CD4-positive, alpha-beta T cell treated with Interleukin-17A for 4 hours (primary cell): ENCODE results near the gene SMARCA4.
"Not testable (repeated sequence)": the region's sequence is repeated elsewhere in the genome, so short reads cannot be mapped to it uniquely, and the experiment has no call there.

Experiments
- DNase-seq: peaks from one replicate; pipeline ENCODE4 v3.0.0-alpha.2; 2020; ENCODE audit warnings: mixed read lengths

The SMARCA4 gene

GRCh38 chr19:10929402-10929794 is 31.4 kb upstream of the SMARCA4 start:
- DNase-seq, result no peak

- DNase-seq, result no peak
Observed at GRCh38 chr19:10935371-10936059, 25.3 kb upstream of the SMARCA4 start.

DNA sequence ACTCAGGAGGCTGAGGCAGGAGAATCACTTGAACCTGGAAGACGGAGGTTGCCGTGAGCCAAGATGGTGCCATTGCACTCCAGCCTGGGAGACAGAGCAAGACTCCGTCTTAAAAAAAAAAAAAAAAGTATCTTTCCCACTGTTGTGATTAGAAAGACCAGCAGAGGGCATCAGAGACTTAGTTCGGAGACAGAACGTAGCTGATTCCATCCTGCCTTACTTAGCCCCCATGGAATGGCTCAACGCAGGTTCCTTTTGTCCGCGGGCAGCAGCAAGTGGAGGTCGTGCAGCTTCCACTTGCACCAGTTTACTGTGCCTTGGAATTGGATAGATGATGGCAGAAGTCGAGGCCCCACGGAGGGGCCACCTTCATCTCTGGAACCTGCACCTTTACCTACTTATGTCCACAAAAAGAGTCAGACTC is 24.2 kb upstream of the SMARCA4 start:
- DNase-seq, result peak; percentile 43

DNA sequence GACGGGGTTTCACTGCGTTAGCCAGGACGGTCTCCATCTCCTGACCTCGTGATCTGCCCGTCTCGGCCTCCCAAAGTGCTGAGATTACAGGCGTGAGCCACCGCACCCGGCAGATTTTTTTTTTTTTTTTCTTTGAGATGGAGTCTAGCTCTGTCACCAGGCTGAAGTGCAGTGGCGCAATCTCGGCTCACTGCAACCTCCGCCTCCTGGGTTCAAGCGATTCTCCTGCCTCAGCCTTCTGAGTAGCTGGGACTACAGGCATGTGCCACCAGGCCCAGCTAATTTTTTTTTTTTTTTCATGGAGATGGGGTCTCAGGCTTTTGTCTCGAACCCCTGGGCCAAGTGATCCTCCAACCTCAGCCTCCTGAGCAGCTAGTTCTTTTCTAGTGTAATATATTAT is 19.2 kb upstream of the SMARCA4 start:
- not testable (repeated sequence) for DNase-seq

DNA sequence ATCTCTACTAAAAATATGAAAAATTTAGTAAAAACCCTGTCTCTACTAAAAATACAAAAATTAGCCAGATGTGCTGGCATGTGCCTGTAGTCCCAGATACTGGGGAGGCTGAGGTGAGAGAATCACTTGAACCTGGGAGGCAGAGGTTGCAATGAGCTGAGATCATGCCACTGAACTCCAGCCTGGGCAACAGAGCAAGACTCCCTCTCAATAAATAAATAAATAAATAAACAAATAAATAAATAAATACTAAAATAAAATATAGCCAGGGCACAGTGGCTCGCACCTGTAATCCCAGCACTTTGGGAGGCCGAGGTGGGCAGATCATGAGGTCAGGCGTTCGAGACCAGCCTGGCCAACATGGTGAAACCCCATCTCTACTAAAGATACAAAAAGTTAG is 17.4 kb upstream of the SMARCA4 start:
- not testable (repeated sequence) for DNase-seq

DNA sequence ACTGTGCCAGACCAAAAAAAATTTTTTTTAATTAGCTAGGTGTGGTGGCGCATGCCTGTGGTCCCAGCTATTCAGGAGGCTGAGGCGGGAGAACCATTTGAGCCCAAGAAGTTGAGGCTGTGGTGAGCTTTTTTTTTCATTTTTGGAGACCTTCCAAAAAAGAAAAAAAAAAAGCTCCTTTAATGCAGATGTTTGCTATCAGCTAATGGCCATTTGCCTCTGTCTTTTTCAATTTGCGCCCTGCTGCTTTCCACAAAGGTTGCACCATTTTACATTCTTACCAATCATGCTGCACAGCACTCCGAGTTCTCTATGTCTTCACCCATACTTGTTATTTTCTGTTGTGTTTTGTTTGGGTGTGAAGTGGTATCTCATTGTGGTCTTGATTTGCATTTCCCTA is 15.6 kb upstream of the SMARCA4 start:
- DNase-seq, result no peak

- DNase-seq, result no peak
Observed at GRCh38 chr19:10946958-10947657, 13.7 kb upstream of the SMARCA4 start.

- DNase-seq, result no peak
Observed at GRCh38 chr19:10952809-10953208, 8.0 kb upstream of the SMARCA4 start.

- not testable (repeated sequence) for DNase-seq
Observed at GRCh38 chr19:10959277-10959968, 1.4 kb upstream of the SMARCA4 start.

DNA sequence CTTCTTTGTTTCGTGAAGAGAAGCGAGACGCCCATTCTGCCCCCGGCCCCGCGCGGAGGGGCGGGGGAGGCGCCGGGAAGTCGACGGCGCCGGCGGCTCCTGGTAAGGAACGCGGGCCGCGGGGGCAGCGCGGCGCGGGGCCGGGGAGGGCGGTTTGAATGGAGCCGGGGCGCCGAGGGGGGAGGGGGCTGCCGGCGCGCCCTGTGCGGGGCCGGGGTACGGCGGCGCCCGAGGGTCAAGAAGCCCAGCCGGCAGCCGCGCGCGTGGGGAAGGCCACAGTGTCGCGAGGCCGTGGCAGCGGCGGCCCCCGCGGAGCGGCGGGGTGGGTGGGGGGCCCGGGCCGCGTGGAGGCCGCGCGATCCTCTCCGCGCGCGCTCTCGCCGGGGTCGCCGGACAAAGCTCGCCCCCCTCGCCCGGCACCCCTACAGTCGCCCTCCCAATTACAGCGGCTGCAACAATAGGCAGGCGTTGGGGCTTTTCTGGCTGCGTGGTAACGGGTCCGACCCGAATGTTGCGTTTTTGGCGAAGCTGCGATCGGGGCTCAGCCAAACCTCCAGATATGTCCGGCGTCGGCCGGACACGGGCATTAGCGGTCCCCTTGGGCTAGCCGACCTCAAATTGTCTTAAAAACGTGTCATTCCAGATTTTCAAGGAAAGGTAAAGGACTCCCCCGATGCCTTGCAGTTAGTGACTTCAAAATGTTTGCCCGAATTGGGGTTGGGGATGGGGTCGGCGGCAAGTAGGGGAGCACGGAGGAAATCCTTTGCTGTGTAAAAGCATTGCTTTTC is 437 bp downstream of the SMARCA4 start:
- no peak for DNase-seq

- no peak for DNase-seq
Observed at GRCh38 chr19:10962863-10963262, 2.0 kb downstream of the SMARCA4 start.

DNA sequence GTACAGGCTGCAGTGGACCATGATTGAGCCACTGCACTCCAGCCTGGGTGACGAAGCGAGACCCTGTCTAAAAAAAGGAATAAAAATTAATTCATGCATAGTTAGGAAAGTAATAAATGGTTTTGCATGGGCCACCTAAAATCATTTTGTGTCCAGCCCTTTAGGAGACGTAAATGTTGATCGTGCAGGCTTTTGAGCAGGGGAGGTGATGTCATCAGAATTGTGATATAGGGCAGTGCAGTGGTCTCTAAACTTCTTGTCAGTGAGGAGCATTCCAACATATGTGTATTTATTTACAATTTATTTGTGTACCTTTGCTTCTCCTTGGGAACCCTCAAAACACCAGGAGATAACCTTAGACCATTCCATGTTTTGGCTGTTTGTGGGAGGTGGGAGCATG is 3.0 kb downstream of the SMARCA4 start:
- no peak for DNase-seq

DNA sequence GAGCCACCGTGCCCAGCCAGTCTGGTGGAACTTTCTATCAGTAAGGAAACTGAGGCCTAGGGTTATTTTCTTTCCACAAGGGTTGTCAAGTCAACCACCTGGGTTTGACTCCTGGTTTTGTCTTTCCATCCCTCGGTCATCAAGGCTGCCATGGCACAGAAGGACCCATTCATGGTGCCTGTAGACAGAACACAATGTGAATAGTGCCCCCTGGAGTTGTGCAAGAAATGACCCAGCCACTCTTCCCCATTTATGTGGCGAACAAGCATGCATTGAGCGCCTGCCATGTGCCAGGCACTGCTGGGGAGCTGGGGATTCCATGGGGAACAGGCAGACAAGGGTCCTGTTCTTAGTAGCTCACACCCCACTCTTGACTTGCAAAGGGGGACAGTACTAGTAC is 4.1 kb downstream of the SMARCA4 start:
- no peak for DNase-seq

- no peak for DNase-seq
Observed at GRCh38 chr19:10965398-10965797, 4.6 kb downstream of the SMARCA4 start.

GRCh38 chr19:10966809-10967208 is 6.0 kb downstream of the SMARCA4 start:
- DNase-seq, result no peak

DNA sequence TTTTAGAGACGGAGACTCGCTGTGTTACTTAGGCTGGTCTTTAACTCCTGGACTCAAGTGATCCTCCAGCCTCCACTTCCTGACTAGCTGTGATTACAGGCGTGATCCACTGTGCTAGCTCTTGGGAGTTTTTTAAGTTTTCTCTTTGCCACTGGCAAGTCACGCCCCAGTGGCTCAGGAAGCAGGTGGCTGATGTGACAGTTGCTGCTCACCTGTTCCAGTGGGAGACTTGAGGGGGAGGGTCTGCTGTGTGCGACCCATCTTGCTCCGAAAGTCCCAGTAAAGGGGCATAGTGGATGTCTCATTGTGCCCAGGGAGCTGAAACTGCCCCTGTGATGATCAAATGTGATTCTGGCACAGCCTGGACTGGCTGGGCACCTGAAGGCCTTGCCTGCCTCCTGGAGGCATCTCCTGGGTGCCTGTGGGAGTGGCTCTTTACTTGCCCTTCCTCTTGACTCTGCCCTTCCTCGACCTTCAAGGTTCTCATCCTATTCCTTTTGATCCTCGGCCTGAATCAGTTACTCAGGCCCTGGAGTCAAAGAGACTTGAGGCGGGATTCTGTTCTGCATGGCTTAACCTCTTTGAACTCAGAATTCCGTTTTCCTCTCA is 7.8 kb downstream of the SMARCA4 start:
- peak; percentile 9 for DNase-seq

GRCh38 chr19:10971107-10971726 is 10.4 kb downstream of the SMARCA4 start:
- no peak for DNase-seq

DNA sequence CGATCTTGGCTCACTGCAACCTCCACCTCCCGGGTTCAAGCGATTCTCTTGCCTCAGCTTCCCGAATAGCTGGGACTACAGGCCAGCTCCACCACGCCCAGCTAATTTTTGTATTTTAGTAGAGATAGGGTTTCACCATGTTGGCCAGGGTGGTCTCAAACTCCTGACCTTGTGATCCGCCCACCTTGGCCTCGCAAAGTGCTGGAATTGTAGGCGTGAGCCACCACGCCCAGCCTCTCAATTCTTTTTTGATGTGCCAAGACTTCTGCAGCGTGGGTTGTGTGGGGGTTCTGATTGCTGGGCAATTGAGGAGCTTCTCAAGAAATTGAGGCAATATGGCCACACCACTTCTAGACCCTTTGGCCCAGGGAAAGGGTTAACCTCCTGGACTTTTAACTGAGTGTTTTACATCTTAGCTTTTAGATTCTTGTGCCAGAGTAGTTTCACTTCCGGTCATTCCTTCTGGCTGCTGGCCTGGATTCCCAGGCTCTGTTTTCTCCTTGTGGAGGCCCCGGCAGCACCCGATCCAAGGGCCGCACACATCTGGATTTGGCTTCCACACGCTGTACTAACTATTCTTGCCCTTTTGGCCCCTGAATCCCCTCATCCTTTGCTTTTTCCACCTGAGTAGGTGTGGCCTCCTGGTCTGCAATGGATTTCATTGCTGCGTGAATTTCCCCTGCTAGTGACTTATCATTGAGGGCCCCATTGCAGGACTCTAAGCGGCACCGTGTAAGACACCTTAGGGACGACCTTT is 14.7 kb downstream of the SMARCA4 start:
- DNase-seq, result no peak

GRCh38 chr19:10976131-10976892 is 15.5 kb downstream of the SMARCA4 start:
- no peak for DNase-seq

- peak; percentile 7 for DNase-seq
Observed at GRCh38 chr19:10977742-10978092, 16.9 kb downstream of the SMARCA4 start.

GRCh38 chr19:10979951-10980381 is 19.1 kb downstream of the SMARCA4 start:
- DNase-seq, result peak; percentile 36
